ENCODE data around the gene A1BG. TPM values are rescaled to one million over a fixed set of nuclear protein-coding genes. Genes with fewer than 3 reads are reported as not detected.
A peak's percentile ranks its signal among the peaks of the same experiment; 100 is the strongest.
"Not testable (repeated sequence)": the region's sequence is repeated elsewhere in the genome, so short reads cannot be mapped to it uniquely, and the experiment has no call there.

The A1BG gene
- total RNA-seq, 1 donor from 2014 or later, result 7.5 TPM

GRCh38 chr19:58311345-58311865 is 41.9 kb downstream of the A1BG start:
- H3K9ac ChIP-seq, result no peak overlapping the region
- peaks cover 11% of the 10 kb centered on the region for H3K36me3 ChIP-seq
- H3K27ac Mint-ChIP-seq, result no peak overlapping the region
- H2AFZ ChIP-seq (replicated peaks), result no peak overlapping the region
- H3K36me3 Mint-ChIP-seq, result peaks cover 79% of the 10 kb centered on the region
- H3K27me3 Mint-ChIP-seq (ENCODE audit: insufficient read depth, low read depth), result peaks cover 2% of the 10 kb centered on the region
- no peaks in the 10 kb centered on the region for H3K4me1 ChIP-seq
- peaks cover 4% of the 10 kb centered on the region for H4K20me1 ChIP-seq (ENCODE audit: low read depth)
- no peak overlapping the region for H3K4me2 ChIP-seq
- peaks cover 14% of the 10 kb centered on the region for H3K9me3 Mint-ChIP-seq
- no peak for TF ChIP-seq EZH2phosphoT487 (IDR thresholded peaks at IDR 0.05)
- no peak for TF ChIP-seq EZH2 (IDR thresholded peaks at IDR 0.05)
- TF ChIP-seq CTCF (IDR thresholded peaks at IDR 0.05), result no peak
- peaks cover 9% of the 10 kb centered on the region for H3F3A ChIP-seq (ENCODE audit: low read depth)
- H3K27me3 ChIP-seq, result no peaks in the 10 kb centered on the region
- H3K9me3 ChIP-seq (ENCODE audit: low read depth), result no peaks in the 10 kb centered on the region
- no peak overlapping the region for H3K4me3 Mint-ChIP-seq
- H3K4me1 Mint-ChIP-seq, result peaks cover 2% of the 10 kb centered on the region
- H3K4me3 ChIP-seq, result no peak overlapping the region
- no peak for DNase-seq (ENCODE audit: low spot score)
- no peak overlapping the region for H3K27ac ChIP-seq
- peaks cover 15% of the 10 kb centered on the region for H3K79me2 ChIP-seq (ENCODE audit: low read depth)

DNA sequence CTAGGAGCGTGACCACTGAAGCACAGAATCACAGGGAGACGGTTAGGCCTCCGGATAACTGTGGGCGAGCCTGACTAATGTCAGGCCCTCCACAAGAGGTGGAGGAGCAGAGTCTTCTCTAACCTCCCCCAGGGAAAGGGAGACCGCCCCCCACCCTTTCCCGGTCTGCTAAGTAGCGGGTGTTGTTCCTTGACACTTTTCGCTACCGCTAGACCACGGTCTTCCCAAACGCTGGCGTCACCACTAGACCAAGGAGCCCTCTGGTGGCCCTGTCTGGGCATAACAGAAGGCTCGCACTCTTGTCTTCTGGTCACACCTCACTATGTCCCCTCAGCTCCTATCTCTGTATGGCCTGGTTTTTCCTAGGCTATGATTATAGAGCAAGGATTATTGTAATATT is 42.6 kb downstream of the A1BG start:
- DNase-seq (ENCODE audit: low spot score), result peak; percentile 58
- H2AFZ ChIP-seq (replicated peaks); H3K27me3 Mint-ChIP-seq (ENCODE audit: insufficient read depth, low read depth); H3K27ac ChIP-seq; H3K27me3 ChIP-seq; H3K27ac Mint-ChIP-seq; H3K9ac ChIP-seq; H3K4me1 Mint-ChIP-seq; H3F3A ChIP-seq (ENCODE audit: low read depth); H3K4me3 ChIP-seq; H3K4me2 ChIP-seq; H3K4me1 ChIP-seq; H3K4me3 Mint-ChIP-seq; H4K20me1 ChIP-seq (ENCODE audit: low read depth); H3K9me3 ChIP-seq (ENCODE audit: low read depth): not testable (repeated sequence)
- H3K36me3 Mint-ChIP-seq, result peaks cover 82% of the 10 kb centered on the region
- peaks cover 14% of the 10 kb centered on the region for H3K9me3 Mint-ChIP-seq
- TF ChIP-seq CTCF (IDR thresholded peaks at IDR 0.05), result peak; percentile 63
- peaks cover 11% of the 10 kb centered on the region for H3K36me3 ChIP-seq
- H3K79me2 ChIP-seq (ENCODE audit: low read depth), result peaks cover 23% of the 10 kb centered on the region

GRCh38 chr19:58307736-58308135 is 45.6 kb downstream of the A1BG start:
- no peaks in the 10 kb centered on the region for H3K27me3 ChIP-seq
- TF ChIP-seq EZH2 (IDR thresholded peaks at IDR 0.05) (no peak), EZH2phosphoT487 (IDR thresholded peaks at IDR 0.05) (no peak), CTCF (IDR thresholded peaks at IDR 0.05) (no peak)
- DNase-seq (ENCODE audit: low spot score), result no peak
- Mint-ChIP-seq H3K9me3 (peaks cover 12% of the 10 kb centered on the region), H3K4me3 (peak overlapping the region; percentile 53), H3K36me3 (peaks cover 68% of the 10 kb centered on the region), H3K27me3 (ENCODE audit: insufficient read depth, low read depth) (peaks cover 5% of the 10 kb centered on the region), H3K4me1 (peaks cover 18% of the 10 kb centered on the region), H3K27ac (no peak overlapping the region)
- H3K9me3 ChIP-seq (ENCODE audit: low read depth), result no peaks in the 10 kb centered on the region
- H3K9ac ChIP-seq, result no peak overlapping the region
- H3K4me2 ChIP-seq, result no peak overlapping the region
- peaks cover 27% of the 10 kb centered on the region for H3K79me2 ChIP-seq (ENCODE audit: low read depth)
- H4K20me1 ChIP-seq (ENCODE audit: low read depth), result peaks cover 12% of the 10 kb centered on the region
- H3K4me1 ChIP-seq, result peaks cover 8% of the 10 kb centered on the region
- H3F3A ChIP-seq (ENCODE audit: low read depth), result peaks cover 29% of the 10 kb centered on the region
- H3K4me3 ChIP-seq, result no peak overlapping the region
- H3K36me3 ChIP-seq, result peaks cover 5% of the 10 kb centered on the region
- H3K27ac ChIP-seq, result no peak overlapping the region
- no peak overlapping the region for H2AFZ ChIP-seq (replicated peaks)

All from neural progenitor cell (in vitro differentiated cells).